Loucy (cell line): Measurements from ENCODE around the gene LRRC31.

ENCODE experiments used
- H2AFZ ChIP-seq: fragments of 200-600 bp; sonication (generic); 2 replicates; pipeline ENCODE4 v1.6.0; 2016; ENCODE audit warnings: antibody characterized with exemption, mild to moderate bottlenecking, low read length, moderate library complexity
- H3F3A ChIP-seq: fragments of 200-600 bp; 2 replicates; pipeline ENCODE4 v1.6.0; 2016; ENCODE audit warnings: antibody characterized with exemption, low read depth, mild to moderate bottlenecking
- H3K27me3 ChIP-seq: fragments of 200-600 bp; sonication (generic); 2 replicates; pipeline ENCODE4 v1.6.1; 2014; ENCODE audit warnings: low read length, mild to moderate bottlenecking; ENCODE audit not compliant: insufficient read depth, poor library complexity, severe bottlenecking
- H3K36me3 ChIP-seq: fragments of 200-600 bp; sonication (generic); 2 replicates; pipeline ENCODE4 v1.6.1; 2016; ENCODE audit warnings: low read length; ENCODE audit not compliant: insufficient read depth
- H3K4me1 ChIP-seq: fragments of 200-600 bp; sonication (generic); 2 replicates; pipeline ENCODE4 v1.5.1; 2014; ENCODE audit warnings: low read length, mild to moderate bottlenecking; ENCODE audit not compliant: insufficient read depth, poor library complexity, severe bottlenecking
- H3K4me2 ChIP-seq: fragments of 200-600 bp; sonication (generic); 2 replicates; pipeline ENCODE4 v1.6.0; 2014; ENCODE audit warnings: antibody characterized with exemption, low read length, low read depth, mild to moderate bottlenecking; ENCODE audit not compliant: poor library complexity, severe bottlenecking
- H3K4me3 ChIP-seq: fragments of 200-600 bp; sonication (generic); 2 replicates; pipeline ENCODE4 v1.5.1; 2014; ENCODE audit warnings: low read length, mild to moderate bottlenecking, mixed read lengths; ENCODE audit not compliant: poor library complexity, severe bottlenecking
- H3K79me2 ChIP-seq: fragments of 200-600 bp; sonication (generic); 2 replicates; pipeline ENCODE4 v1.6.1; 2014; ENCODE audit warnings: low read length; ENCODE audit not compliant: insufficient read depth
- H3K9ac ChIP-seq: fragments of 200-600 bp; sonication (generic); 2 replicates; pipeline ENCODE4 v1.6.0; 2014; ENCODE audit warnings: mild to moderate bottlenecking, low read depth, low read length, moderate library complexity; ENCODE audit not compliant: poor library complexity, severe bottlenecking
- H3K9me2 ChIP-seq: fragments of 200-600 bp; sonication (generic); replicated peaks from 2 replicates; pipeline ENCODE4 v1.6.1; 2016; ENCODE audit warnings: low read depth, low read length, mixed read lengths
- H3K9me3 ChIP-seq: fragments of 200-600 bp; sonication (generic); 2 replicates; pipeline ENCODE4 v1.6.1; 2014; ENCODE audit warnings: mild to moderate bottlenecking, antibody characterized with exemption, low read length, low read depth; ENCODE audit not compliant: insufficient read depth
- H4K20me1 ChIP-seq: fragments of 200-600 bp; sonication (generic); 2 replicates; pipeline ENCODE4 v1.6.0; 2014; ENCODE audit warnings: antibody characterized with exemption, low read length, mild to moderate bottlenecking; ENCODE audit not compliant: insufficient read depth, poor library complexity, severe bottlenecking
- EZH2phosphoT487 ChIP-seq: fragments of 200-600 bp; IDR thresholded peaks from 2 replicates; pipeline ENCODE4 v1.6.1; 2018; ENCODE audit warnings: antibody characterized with exemption, mild to moderate bottlenecking, moderate library complexity, borderline replicate concordance
- TF ChIP-seq, protein P1 (sequence below): fragments of 200-600 bp; sonication (generic); conservative IDR thresholded peaks from 2 replicates; pipeline ENCODE4 v1.5.1; 2014; ENCODE audit warnings: mild to moderate bottlenecking, antibody characterized with exemption, low read length

LRRC31 gene

DNA sequence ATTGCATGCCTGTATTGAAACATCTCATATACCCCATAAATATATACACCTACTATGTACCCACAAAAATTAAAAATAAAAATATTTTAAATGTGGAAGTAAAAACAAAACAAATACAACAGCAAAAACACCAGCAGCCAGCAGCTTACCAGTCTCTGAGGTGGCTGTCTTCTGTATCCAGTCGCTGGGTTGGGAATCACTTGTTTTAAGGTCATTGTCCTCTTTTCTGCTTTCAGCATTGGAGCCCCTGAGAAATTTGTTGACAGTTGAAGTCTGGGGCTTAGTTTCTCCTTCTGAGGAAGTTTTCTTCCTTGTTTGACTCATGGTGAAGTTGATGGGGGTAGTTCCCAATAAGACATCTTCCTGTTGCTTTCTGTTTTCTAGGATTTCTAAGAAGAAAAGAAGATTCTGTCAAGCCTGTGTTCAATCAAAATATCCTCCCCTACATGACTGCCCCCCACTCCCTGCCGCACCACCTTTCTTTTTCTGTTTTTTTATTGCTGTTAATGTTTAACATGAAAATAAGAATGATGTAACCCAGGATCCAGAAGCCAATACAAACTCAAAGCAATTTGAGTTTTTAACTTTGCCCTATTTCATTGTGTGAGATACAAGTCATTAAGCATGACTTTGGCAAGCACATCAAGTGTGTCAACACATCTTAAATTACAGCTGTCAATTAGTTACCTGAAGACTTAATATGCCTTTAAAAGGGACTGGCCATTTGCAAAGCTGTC lies at the start of gene LRRC31:
Gene LRRC31, minus strand, starts transcription at position 452 of the 737 bp plus-strand sequence. Its CDS starts 128 bp downstream, at position 324.
- Histone ChIP-seq H2AFZ (no peak within 1 kb of the TSS), H3K9ac (no peak within 1 kb of the TSS), H3K36me3 (no peaks in the 10 kb centered on the region), H3K79me2 (no peaks in the 10 kb centered on the region), H3K9me2 (no peaks in the 10 kb centered on the region), H3F3A (no peaks in the 10 kb centered on the region), H3K4me1 (peaks cover 8% of the 10 kb centered on the region), H3K4me3 (no peak within 1 kb of the TSS), H3K4me2 (no peak within 1 kb of the TSS), H4K20me1 (no peaks in the 10 kb centered on the region), H3K27me3 (peaks cover 18% of the 10 kb centered on the region), H3K9me3 (no peaks in the 10 kb centered on the region)
- TF ChIP-seq, protein P1, sequence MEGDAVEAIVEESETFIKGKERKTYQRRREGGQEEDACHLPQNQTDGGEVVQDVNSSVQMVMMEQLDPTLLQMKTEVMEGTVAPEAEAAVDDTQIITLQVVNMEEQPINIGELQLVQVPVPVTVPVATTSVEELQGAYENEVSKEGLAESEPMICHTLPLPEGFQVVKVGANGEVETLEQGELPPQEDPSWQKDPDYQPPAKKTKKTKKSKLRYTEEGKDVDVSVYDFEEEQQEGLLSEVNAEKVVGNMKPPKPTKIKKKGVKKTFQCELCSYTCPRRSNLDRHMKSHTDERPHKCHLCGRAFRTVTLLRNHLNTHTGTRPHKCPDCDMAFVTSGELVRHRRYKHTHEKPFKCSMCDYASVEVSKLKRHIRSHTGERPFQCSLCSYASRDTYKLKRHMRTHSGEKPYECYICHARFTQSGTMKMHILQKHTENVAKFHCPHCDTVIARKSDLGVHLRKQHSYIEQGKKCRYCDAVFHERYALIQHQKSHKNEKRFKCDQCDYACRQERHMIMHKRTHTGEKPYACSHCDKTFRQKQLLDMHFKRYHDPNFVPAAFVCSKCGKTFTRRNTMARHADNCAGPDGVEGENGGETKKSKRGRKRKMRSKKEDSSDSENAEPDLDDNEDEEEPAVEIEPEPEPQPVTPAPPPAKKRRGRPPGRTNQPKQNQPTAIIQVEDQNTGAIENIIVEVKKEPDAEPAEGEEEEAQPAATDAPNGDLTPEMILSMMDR, result no peak
- no peak for TF ChIP-seq EZH2phosphoT487

DNA sequence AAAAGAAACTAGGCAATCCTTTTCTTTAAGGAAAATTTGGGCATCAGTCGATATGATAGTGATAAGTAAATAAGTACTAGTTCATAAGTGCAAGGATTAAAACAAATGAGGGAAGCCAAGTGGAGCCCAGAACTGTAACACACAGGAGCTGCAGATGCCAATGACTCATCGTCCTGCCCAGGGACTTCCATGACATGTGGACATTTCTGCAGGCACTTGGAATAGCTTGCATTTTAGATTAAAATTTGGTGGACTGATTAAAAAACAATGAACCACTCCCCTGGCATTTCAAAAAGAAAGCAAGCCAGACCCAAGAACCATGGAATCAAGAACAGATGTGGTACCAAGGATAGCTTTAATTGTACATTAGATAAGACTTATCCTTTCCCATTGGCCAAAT lies 44.6 kb upstream of the LRRC31 start:
- no peak overlapping the region for H3K9ac ChIP-seq
- H3K36me3 ChIP-seq, result no peaks in the 10 kb centered on the region
- H3K4me3 ChIP-seq, result no peak overlapping the region
- H2AFZ ChIP-seq, result peak overlapping the region; percentile 48; the same call in 1 of the 2 replicates
- no peaks in the 10 kb centered on the region for H3K27me3 ChIP-seq
- TF ChIP-seq EZH2phosphoT487, result no peak
- H3K9me2 ChIP-seq, result no peaks in the 10 kb centered on the region
- H3K4me2 ChIP-seq, result no peak overlapping the region
- H4K20me1 ChIP-seq, result no peaks in the 10 kb centered on the region
- no peaks in the 10 kb centered on the region for H3K4me1 ChIP-seq
- no peaks in the 10 kb centered on the region for H3K79me2 ChIP-seq
- H3F3A ChIP-seq, result no peaks in the 10 kb centered on the region
- H3K9me3 ChIP-seq, result no peaks in the 10 kb centered on the region

DNA sequence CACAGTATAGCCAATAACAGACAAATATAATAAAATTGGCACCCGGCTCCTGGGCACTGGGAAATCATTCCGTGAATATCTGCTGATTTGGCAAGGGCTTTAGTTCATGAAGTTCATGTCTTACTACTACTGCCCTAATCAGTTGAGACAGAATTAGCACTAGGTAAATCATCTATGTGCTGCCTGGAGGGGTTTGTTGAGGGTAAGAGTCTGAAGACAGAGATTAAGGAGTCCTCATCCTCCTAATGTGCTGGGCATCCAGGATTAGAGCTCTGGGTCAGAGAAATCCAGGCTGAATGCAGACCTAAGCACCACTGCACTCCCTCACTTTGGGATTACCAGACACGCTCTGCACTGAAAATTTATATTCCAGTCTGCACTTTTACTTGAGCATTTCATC lies 43.6 kb upstream of the LRRC31 start:
- Histone ChIP-seq H3F3A (no peaks in the 10 kb centered on the region), H3K27me3 (no peaks in the 10 kb centered on the region), H3K36me3 (no peaks in the 10 kb centered on the region), H3K9me2 (no peaks in the 10 kb centered on the region), H3K4me2 (no peak overlapping the region), H3K9me3 (no peaks in the 10 kb centered on the region), H3K4me3 (no peak overlapping the region), H3K79me2 (no peaks in the 10 kb centered on the region), H3K4me1 (no peaks in the 10 kb centered on the region), H4K20me1 (no peaks in the 10 kb centered on the region), H3K9ac (no peak overlapping the region), H2AFZ (no peak overlapping the region)
- TF ChIP-seq, protein P1, result no peak
- no peak for TF ChIP-seq EZH2phosphoT487

DNA sequence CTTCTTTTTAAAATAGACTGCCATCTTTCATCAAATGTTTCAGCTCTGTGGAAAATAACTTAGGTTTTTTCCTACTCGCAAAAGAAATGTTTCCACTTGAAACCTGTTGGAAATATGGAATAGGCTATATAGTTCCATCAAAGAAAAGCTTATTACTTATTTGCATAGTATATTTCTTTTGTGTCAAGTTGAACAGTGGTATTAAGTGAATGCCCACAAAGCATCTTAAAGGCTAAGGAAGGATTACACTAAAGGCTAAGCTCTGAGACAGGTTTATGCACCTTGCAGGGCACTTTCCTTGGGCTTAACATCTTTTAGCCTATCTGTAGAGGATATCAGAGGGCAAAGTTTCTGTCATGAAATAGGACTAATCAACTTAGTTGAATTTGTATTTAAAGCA lies 41.5 kb upstream of the LRRC31 start, which contains the start of gene SAMD7:
Gene SAMD7, plus strand, starts transcription at position 301 of the 400 bp plus-strand sequence. CDS start 7,927 bp downstream, outside the sequence.
- TF ChIP-seq EZH2phosphoT487, result no peak
- TF ChIP-seq, protein P1, result no peak
- Histone ChIP-seq H3K4me1 (no peaks in the 10 kb centered on the region), H3K9ac (no peak within 1 kb of the TSS), H3K9me3 (no peaks in the 10 kb centered on the region), H3K79me2 (no peaks in the 10 kb centered on the region), H3F3A (no peaks in the 10 kb centered on the region), H3K36me3 (no peaks in the 10 kb centered on the region), H4K20me1 (no peaks in the 10 kb centered on the region), H3K9me2 (no peaks in the 10 kb centered on the region), H3K27me3 (no peaks in the 10 kb centered on the region), H3K4me2 (no peak within 1 kb of the TSS), H2AFZ (no peak within 1 kb of the TSS), H3K4me3 (no peak within 1 kb of the TSS)
